ENCODE data around the gene CST9L. TPM values are rescaled to one million over a fixed set of nuclear protein-coding genes. Genes with fewer than 3 reads are reported as not detected.

The CST9L gene
- total and polyA plus RNA-seq, 2 donors from 2014 or later = not detected

DNA sequence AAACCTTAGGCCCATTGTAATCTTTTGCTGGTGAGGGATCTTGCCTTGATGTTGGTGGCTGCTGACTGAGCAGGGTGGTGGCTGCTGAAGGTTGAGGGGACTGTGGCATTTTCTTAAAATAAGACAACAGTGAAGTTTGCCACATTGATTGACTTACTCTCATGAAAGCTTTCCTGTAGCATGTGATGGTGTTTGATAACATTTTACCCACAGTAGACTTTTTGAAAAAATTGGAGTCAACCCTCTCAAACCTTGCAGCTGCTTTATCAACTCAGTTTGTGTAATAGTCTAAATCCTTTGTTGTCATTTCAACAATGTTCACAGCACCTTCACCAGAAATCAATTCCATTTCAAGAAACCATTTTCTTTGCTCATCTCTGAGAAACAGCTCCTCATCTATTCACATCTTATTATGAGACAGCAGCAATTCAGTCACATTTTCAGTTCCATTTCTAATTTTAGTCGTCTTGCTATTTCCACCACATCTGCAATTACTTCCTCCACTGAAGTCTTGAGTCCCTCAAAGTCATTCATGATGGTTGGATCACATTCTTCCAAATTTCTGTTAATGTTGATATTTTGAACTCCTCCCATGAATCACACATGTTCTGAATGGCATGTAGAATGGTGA, 37.2 kb downstream of the CST9L start:
- Histone ChIP-seq H3K9me3 (ENCODE audit: control insufficient read depth in 2 of 3, insufficient read depth in 1 of 3, low read length in 3 of 3) (no peaks in the 10 kb centered on the region), H3K4me3 (ENCODE audit: low read length in 3 of 3) (no peak overlapping the region), H3K27ac (ENCODE audit: low read depth in 2 of 2, low read length in 2 of 2) (no peak overlapping the region), H3K36me3 (ENCODE audit: control insufficient read depth in 2 of 3, insufficient read depth in 3 of 3, low read length in 3 of 3) (no peaks in the 10 kb centered on the region), H3K27me3 (ENCODE audit: control insufficient read depth, insufficient read depth, low read length) (no peaks in the 10 kb centered on the region), H3K4me1 (ENCODE audit: control insufficient read depth in 2 of 3, insufficient read depth in 2 of 3, low read depth in 1 of 3, low read length in 3 of 3) (no peaks in the 10 kb centered on the region), H3K9ac (ENCODE audit: low read length in 3 of 3) (no peak overlapping the region)
- TF ChIP-seq, protein P1, sequence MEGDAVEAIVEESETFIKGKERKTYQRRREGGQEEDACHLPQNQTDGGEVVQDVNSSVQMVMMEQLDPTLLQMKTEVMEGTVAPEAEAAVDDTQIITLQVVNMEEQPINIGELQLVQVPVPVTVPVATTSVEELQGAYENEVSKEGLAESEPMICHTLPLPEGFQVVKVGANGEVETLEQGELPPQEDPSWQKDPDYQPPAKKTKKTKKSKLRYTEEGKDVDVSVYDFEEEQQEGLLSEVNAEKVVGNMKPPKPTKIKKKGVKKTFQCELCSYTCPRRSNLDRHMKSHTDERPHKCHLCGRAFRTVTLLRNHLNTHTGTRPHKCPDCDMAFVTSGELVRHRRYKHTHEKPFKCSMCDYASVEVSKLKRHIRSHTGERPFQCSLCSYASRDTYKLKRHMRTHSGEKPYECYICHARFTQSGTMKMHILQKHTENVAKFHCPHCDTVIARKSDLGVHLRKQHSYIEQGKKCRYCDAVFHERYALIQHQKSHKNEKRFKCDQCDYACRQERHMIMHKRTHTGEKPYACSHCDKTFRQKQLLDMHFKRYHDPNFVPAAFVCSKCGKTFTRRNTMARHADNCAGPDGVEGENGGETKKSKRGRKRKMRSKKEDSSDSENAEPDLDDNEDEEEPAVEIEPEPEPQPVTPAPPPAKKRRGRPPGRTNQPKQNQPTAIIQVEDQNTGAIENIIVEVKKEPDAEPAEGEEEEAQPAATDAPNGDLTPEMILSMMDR (IDR thresholded peaks at IDR 0.05; ENCODE audit: borderline replicate concordance, extremely low read depth, insufficient read depth) = no peak
- DNase-seq (no peak), FAIRE-seq (no peak)
- intact Hi-C loops (cut with DNase I) = no loop called here

DNA sequence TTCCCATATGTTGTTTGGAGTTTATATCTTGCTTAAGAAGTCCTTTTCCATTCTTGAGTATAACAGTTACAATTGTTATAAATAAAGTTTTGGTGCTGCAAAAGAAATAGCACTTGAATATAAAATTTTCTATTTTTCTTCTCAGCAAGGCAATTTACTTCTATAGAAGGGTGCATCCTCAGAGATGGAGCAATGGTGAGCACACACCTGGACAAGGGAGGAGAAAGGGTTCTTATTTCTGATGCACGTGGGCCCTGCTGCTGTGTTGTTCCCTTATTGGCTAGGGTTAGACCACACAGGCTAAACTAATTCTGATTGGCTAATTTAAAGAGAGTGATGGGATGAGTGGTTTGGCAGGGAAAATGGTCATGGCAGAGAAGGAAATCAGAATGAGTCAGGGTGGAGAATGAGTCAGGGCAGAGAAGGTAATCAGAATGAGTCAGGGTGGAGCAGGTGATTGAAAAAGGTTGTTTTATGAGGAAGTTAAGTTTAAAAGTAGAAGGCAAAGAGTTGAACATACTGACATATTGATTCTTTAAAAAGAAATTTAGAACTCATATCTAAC, 39.3 kb downstream of the CST9L start:
- Histone ChIP-seq H3K36me3 (ENCODE audit: control insufficient read depth in 2 of 3, insufficient read depth in 3 of 3, low read length in 3 of 3) (no peaks in the 10 kb centered on the region), H3K27me3 (ENCODE audit: control insufficient read depth, insufficient read depth, low read length) (no peaks in the 10 kb centered on the region), H3K4me3 (ENCODE audit: low read length in 3 of 3) (no peak overlapping the region), H3K9me3 (ENCODE audit: control insufficient read depth in 2 of 3, insufficient read depth in 1 of 3, low read length in 3 of 3) (no peaks in the 10 kb centered on the region), H3K4me1 (ENCODE audit: control insufficient read depth in 2 of 3, insufficient read depth in 2 of 3, low read depth in 1 of 3, low read length in 3 of 3) (no peaks in the 10 kb centered on the region), H3K27ac (ENCODE audit: low read depth in 2 of 2, low read length in 2 of 2) (no peak overlapping the region), H3K9ac (ENCODE audit: low read length in 3 of 3) (no peak overlapping the region)
- DNase-seq = no peak
- TF ChIP-seq, protein P1 (IDR thresholded peaks at IDR 0.05; ENCODE audit: borderline replicate concordance, extremely low read depth, insufficient read depth) = no peak
- FAIRE-seq = peak; percentile 41
- intact Hi-C loops (cut with DNase I) = no loop called here

DNA sequence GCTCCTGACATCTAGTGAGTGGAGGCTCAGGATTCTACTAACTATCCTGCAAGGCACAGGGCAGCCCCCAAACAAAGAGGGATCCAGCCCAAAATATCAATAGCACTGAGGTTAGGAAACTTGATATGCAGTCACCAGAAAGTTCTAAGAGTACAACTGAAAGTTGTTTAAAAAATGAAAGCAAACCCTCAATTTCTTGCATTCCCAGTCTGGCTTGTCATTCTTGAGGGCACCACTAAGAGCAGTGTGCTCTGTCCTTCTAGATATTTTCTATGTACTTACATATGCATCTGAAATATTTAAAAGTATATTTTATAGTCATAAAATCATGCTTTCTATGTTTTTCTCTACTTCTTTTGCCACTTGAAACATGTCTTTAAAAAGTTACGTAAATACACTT, 41.4 kb downstream of the CST9L start:
- FAIRE-seq (no peak), DNase-seq (no peak)
- H3K4me3 ChIP-seq (ENCODE audit: low read length in 3 of 3) = no peak overlapping the region
- no peaks in the 10 kb centered on the region for H3K9me3 ChIP-seq (ENCODE audit: control insufficient read depth in 2 of 3, insufficient read depth in 1 of 3, low read length in 3 of 3)
- H3K36me3 ChIP-seq (ENCODE audit: control insufficient read depth in 2 of 3, insufficient read depth in 3 of 3, low read length in 3 of 3) = no peaks in the 10 kb centered on the region
- no peak overlapping the region for H3K27ac ChIP-seq (ENCODE audit: low read depth in 2 of 2, low read length in 2 of 2)
- H3K9ac ChIP-seq (ENCODE audit: low read length in 3 of 3) = no peak overlapping the region
- no peaks in the 10 kb centered on the region for H3K4me1 ChIP-seq (ENCODE audit: control insufficient read depth in 2 of 3, insufficient read depth in 2 of 3, low read depth in 1 of 3, low read length in 3 of 3)
- TF ChIP-seq, protein P1 (IDR thresholded peaks at IDR 0.05; ENCODE audit: borderline replicate concordance, extremely low read depth, insufficient read depth) = no peak
- intact Hi-C loops (cut with DNase I) = no loop called here
- H3K27me3 ChIP-seq (ENCODE audit: control insufficient read depth, insufficient read depth, low read length) = no peaks in the 10 kb centered on the region
